HFFc6 (cell line): ENCODE results near the gene HS3ST5. TPM values are rescaled to one million over a fixed set of nuclear protein-coding genes. Genes with fewer than 3 reads are reported as not detected.
A peak's percentile ranks its signal among the peaks of the same experiment; 100 is the strongest.

Source experiments
- DNase-seq: peaks from one replicate; pipeline ENCODE4 v3.0.0-alpha.2; 2018
- H3K27ac Mint-ChIP-seq: 2 replicates; pipeline ENCODE4 v1.8.0; 2020; ENCODE audit warnings: mild to moderate bottlenecking, mixed read lengths
- H3K27me3 Mint-ChIP-seq: 2 replicates; pipeline ENCODE4 v1.8.0; 2021; ENCODE audit warnings: mild to moderate bottlenecking, moderate library complexity, mixed read lengths; ENCODE audit not compliant: insufficient read depth
- H3K36me3 Mint-ChIP-seq: 2 replicates; pipeline ENCODE4 v1.8.0; 2021; ENCODE audit warnings: low read depth, mixed read lengths
- H3K4me1 Mint-ChIP-seq: 2 replicates; pipeline ENCODE4 v1.8.0; 2020; ENCODE audit warnings: low read depth, mixed read lengths
- H3K4me3 Mint-ChIP-seq: 2 replicates; pipeline ENCODE4 v1.8.0; 2020; ENCODE audit warnings: mild to moderate bottlenecking, moderate library complexity, mixed read lengths
- H3K9me3 Mint-ChIP-seq: 2 replicates; pipeline ENCODE4 v1.8.0; 2020; ENCODE audit warnings: mild to moderate bottlenecking, mixed read lengths
- CTCF ChIP-seq: fragments of 200-600 bp; sonication (generic); IDR thresholded peaks from 2 replicates; pipeline ENCODE4 v1.5.0; 2021; ENCODE audit warnings: antibody characterized with exemption, mild to moderate bottlenecking
- total RNA-seq, 6 experiments: library from RNA; stranded (reverse); fragmentation: NEBNext Ultra II Directional; extraction: Animal tissue kit (Norgen Biotek cat#: 25700); gene quantifications; 2 replicates in 1 of 6; 3 replicates in 5 of 6; pipeline ENCODE4 v1.2.3, GENCODE V29; 2021

Gene HS3ST5
- total RNA-seq, 6 experiments from 2014 or later: not detected

GRCh38 chr6:114344971-114345275 lies 2.1 kb upstream of the HS3ST5 start:
- Mint-ChIP-seq H3K9me3 (no peaks in the 10 kb centered on the region), H3K27me3 (peaks cover 19% of the 10 kb centered on the region; the same call in 1 of the 2 replicates), H3K27ac (no peak overlapping the region), H3K4me3 (no peak overlapping the region), H3K36me3 (no peaks in the 10 kb centered on the region), H3K4me1 (peaks cover 6% of the 10 kb centered on the region; the same call in 1 of the 2 replicates)
- no peak for TF ChIP-seq CTCF
- no peak for DNase-seq

- no peak for TF ChIP-seq CTCF
- no peak for DNase-seq
- no peak overlapping the region for H3K27ac Mint-ChIP-seq
- H3K36me3 Mint-ChIP-seq: no peaks in the 10 kb centered on the region
- H3K9me3 Mint-ChIP-seq: no peaks in the 10 kb centered on the region
- peaks cover 21% of the 10 kb centered on the region; the same call in 1 of the 2 replicates for H3K27me3 Mint-ChIP-seq
- peaks cover 6% of the 10 kb centered on the region; the same call in 1 of the 2 replicates for H3K4me1 Mint-ChIP-seq
- no peak overlapping the region for H3K4me3 Mint-ChIP-seq
Measured at GRCh38 chr6:114344246-114344970, 1.6 kb upstream of the HS3ST5 start.

- no peak for DNase-seq
- Mint-ChIP-seq H3K27ac (no peak overlapping the region), H3K27me3 (peaks cover 22% of the 10 kb centered on the region; the same call in 1 of the 2 replicates)
Measured at GRCh38 chr6:114343782-114344144, 940 bp upstream of the HS3ST5 start.

GRCh38 chr6:114342086-114342825 lies 567 bp downstream of the HS3ST5 start:
- no peak for TF ChIP-seq CTCF
- peaks cover 6% of the 10 kb centered on the region; the same call in 1 of the 2 replicates for H3K4me1 Mint-ChIP-seq
- no peaks in the 10 kb centered on the region for H3K36me3 Mint-ChIP-seq
- no peaks in the 10 kb centered on the region for H3K9me3 Mint-ChIP-seq
- peaks cover 22% of the 10 kb centered on the region; the same call in 1 of the 2 replicates for H3K27me3 Mint-ChIP-seq
- no peak overlapping the region for H3K27ac Mint-ChIP-seq
- DNase-seq: no peak
- H3K4me3 Mint-ChIP-seq: peak overlapping the region; percentile 34; the same call in 1 of the 2 replicates

More at GRCh38 chr6:114343782-114344144, 940 bp upstream of the HS3ST5 start:
- Mint-ChIP-seq H3K36me3 (no peaks in the 10 kb centered on the region), H3K4me3 (no peak overlapping the region), H3K9me3 (no peaks in the 10 kb centered on the region), H3K4me1 (peaks cover 6% of the 10 kb centered on the region; the same call in 1 of the 2 replicates)
- no peak for TF ChIP-seq CTCF

- Mint-ChIP-seq H3K9me3 (no peaks in the 10 kb centered on the region), H3K27ac (no peak overlapping the region), H3K36me3 (no peaks in the 10 kb centered on the region), H3K27me3 (peaks cover 19% of the 10 kb centered on the region; the same call in 1 of the 2 replicates), H3K4me3 (no peak overlapping the region), H3K4me1 (peaks cover 6% of the 10 kb centered on the region; the same call in 1 of the 2 replicates)
- no peak for DNase-seq
- TF ChIP-seq CTCF: no peak
Measured at GRCh38 chr6:114339706-114340105, 3.1 kb downstream of the HS3ST5 start.
